Measurements from ENCODE around the gene NDRG2.

GRCh38 chr14:21069388-21070082, 44.7 kb upstream of the NDRG2 start:
- TF ChIP-seq CTCF (IDR thresholded peaks at IDR 0.05) (no peak), POLR2A (IDR thresholded peaks at IDR 0.05) (no peak), POLR2AphosphoS5 (IDR thresholded peaks at IDR 0.05) (no peak), EP300 (IDR thresholded peaks at IDR 0.05) (no peak)
